GM18526 (cell line): ENCODE data around the gene GAPDHS.

ENCODE experiments used
- POLR2A ChIP-seq: IDR thresholded peaks from 3 replicates; pipeline ENCODE4 v1.6.1; 2011; ENCODE audit not compliant: insufficient read length; ENCODE audit errors: extremely low read depth

The GAPDHS gene

DNA sequence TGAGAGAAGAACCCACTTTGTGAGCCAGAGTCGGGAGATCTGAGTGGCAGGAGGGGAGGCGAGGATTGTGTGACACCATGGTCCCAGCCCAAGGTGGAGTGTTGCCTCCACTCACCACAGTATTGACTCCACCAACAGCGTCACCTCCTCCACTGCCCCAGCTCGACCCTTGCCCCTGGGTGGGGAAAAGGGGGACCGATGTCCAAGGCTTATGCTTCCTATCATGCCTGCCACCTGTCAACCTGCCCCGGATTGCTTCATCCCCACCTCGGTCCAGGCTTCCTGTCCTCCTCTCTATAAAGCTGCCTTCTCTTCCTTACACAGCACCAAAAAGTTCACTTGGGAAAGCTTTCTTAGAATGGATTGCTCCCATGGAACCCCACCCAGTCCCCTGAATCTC is 27.2 kb upstream of the GAPDHS start:
- no peak for TF ChIP-seq POLR2A

DNA sequence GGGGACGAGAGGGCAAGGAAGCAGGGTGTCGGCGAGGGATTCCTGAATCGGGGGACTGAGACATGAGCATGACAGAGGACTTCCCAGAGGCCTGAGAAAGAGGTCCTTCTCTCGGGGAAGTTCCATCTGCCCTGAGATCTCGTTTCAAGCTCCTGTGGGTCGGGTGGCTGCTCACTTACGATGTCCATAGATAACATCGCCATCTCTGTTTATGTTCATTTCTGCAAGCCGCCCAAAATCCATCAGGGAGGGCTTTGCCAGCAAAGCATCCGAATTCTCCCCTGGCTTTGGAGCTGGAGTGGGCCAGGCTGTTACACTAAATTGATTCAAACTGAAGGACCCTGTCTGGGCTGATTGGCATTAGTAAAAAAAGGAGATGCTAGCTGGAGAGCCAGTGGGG is 25.7 kb upstream of the GAPDHS start:
- no peak for TF ChIP-seq POLR2A

- TF ChIP-seq POLR2A = no peak
Measured at GRCh38 chr19:35508129-35508528, 25.1 kb upstream of the GAPDHS start.

DNA sequence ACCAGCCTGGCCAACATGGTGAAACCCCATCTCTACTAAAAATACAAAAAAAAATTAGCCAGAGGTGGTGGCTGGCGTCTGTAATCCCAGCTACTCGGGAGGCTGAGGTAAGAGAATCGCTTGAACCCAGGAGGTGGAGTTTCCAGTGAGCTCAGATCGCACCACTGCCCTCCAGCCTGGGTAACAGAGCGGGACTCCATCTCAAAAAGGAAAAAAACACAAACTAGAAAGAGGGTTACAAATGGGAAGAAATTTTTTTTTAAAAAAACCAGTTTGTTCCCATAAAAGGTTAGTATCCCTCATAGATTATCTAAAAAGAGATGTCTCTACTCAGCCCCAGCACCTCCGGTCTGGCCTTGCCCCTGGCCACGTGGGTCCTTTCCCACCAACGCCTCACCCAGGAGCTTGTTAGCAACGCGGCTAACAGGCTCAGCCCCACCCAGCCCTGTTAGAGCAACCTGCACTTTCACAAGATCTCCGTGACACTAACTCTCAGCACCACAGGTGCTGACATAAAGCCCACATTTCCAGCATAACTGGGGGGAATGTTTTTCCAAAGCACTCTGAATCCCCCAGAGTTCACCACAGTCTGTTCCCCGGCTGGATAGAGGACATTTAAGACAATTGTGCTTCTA is 24.1 kb upstream of the GAPDHS start:
- no peak for TF ChIP-seq POLR2A

DNA sequence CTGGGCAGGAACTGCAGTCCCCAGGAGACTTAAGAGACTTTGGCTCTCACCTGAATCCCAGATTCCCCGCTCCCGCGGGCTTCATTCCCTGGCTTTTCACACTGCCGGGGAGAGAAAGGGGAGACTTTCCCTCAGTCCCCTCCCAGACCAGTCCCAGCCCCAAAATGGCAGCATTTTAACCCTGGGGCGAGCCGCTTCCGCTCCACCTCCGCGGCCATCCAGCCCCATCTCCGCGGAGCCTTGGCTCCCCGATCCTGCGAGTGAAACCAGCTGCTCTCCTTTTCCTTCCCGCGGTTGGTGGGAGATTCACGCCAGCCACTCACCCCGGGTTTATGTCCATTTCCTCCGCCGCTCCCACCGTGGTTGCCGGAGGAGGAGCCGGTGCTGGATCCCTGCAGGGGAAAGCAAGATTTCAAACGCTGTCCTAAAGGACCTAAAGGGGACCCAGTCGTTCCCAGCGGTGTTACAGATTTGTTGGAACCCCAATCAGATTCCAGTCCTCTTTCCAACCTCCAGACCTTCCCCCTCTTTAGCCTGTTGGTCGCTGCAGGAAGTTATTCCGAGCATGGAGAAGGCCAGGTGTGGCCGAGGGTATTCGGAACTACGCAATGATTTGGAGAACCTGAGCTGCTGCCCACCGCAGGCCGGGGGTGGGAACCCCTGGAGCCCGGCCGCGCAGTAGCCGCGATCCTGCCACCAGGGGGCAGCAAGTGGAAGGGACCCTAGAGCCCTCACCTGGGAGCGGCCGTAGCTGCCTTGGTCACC is 23.2 kb upstream of the GAPDHS start:
- no peak for TF ChIP-seq POLR2A

DNA sequence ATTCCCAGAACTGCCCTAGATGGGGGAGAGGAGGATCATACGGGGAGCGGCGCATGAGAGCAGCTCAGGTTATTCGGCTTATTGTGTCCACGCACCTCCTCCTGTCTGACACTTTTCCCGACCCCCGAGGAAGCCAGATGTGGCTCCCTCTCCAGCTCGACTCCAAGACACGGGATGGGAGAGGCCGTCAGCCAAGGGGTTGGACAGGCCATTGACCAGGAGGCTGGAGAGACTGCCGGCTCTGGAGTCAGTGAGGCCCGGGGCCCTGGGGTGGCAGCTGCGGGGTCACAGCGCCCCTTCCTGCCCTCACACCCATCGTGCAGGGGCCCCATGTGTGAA is 22.7 kb upstream of the GAPDHS start:
- no peak for TF ChIP-seq POLR2A

GRCh38 chr19:35511337-35511736 is 21.9 kb upstream of the GAPDHS start:
- TF ChIP-seq POLR2A = no peak

DNA sequence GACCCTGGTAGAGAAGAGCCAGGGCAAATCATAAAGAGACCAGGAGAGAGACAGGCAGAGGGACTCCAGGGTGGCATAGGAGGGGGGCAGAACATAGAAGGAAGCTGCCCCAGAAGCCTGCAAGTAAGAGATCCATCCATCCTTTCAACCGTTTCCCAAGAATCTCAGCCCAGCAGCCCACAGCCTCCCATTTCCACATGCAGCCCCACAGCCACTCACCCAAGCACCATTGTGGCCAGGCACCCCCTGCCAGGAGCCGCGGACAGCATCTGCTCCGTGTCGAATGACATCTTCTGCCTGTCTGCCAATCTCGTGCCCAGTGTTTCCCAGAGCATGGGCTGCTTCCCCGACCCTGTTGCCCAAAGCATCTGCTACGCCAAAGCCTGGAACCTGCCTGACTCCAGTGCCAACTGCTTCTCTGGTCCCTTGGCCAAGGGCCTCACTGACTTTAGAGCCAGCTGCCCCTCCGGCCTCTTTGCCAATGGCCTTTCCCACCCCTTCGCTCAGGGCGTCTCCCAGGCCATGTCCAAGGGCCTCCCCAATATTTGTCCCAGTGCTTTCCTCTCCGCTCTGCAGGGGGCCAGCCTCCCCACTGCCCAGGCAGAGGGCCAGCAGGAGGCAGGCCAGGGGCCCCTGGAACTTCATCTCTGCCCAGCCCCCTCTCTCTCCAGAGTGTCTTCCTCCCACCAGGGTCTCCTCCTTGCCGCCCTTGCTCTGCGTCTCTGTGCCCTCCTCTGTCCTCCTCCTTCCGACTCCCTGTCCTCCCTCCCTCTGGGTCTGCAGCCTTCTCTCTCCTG is 20.2 kb upstream of the GAPDHS start:
- no peak for TF ChIP-seq POLR2A

- no peak for TF ChIP-seq POLR2A
Measured at GRCh38 chr19:35513628-35514281, 19.5 kb upstream of the GAPDHS start, which contains the start of gene DMKN. Gene DMKN (minus strand): TSS chr19:35513649. CDS start chr19:35513475, 174 bp downstream.

DNA sequence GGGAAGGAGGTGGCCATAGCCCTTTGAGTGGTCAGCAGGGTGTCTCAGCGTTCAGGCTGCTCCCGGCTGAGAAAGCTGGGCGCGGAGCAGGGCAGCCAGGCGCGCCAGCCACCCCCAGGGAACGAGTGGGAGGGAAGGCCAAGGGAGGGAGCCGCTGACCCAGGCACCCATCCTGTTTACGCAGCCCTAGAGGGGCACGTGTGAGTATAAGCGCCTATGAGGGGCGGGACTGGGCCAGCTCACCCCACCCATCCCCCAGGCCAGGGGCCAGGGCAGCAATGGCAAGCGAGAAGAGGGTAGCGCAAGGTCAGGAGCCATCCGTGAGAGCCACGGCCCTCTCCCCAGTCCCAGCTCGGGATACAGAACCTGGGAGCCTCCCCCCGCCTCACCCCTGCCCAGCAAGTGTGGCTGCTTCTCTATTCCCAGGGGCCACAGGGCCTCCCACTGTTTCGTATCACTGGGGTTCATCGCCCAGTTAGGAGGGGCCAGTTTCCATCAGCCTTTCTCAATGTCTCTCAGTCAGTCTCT is 18.9 kb upstream of the GAPDHS start:
- TF ChIP-seq POLR2A = no peak

- TF ChIP-seq POLR2A = no peak
Measured at GRCh38 chr19:35516310-35516709, 16.9 kb upstream of the GAPDHS start.

GRCh38 chr19:35517342-35517741 is 15.9 kb upstream of the GAPDHS start:
- no peak for TF ChIP-seq POLR2A

DNA sequence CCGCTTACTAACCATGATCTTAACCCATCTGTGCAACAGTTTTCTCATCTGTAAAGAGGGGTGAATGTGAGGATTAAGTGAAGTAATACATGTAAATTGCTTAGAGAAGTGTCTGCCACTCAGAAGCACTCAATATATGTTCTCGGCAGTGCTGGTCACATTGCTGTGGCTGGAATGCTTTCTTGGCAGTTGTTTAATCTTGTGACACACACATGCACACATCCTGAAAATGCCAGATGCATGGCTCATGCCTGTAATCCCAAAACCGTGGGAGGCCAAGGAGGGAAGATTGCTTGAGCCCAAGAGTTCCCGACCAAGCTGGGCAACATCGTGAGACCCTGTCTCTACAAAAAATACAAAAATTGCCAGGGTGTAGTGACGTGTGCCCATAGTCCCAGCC is 14.9 kb upstream of the GAPDHS start:
- TF ChIP-seq POLR2A = no peak

DNA sequence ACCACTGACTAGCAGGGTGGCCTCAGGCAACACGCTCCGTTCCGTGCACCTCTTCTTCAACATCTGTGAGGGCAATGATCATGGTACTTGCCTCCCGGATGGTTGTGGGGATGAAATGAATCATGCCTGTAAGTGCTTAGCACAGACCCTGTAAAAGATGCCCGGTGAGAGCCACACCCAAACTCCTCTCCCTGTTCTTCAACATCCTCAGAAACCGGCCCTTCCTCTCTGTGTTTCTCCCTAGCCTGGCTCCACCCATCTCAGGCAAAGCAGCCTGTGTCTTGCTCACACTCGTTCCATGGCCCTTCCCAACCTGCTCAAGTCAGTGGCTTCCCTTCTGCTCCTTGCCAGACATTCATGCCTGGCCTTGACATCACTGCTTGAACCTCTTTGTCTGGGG is 14.0 kb upstream of the GAPDHS start:
- no peak for TF ChIP-seq POLR2A

GRCh38 chr19:35521124-35521743 is 12.0 kb upstream of the GAPDHS start:
- TF ChIP-seq POLR2A = no peak
